T follicular helper cell (primary cell): ENCODE results near the gene ALOX15.
"Not testable (repeated sequence)": the region's sequence is repeated elsewhere in the genome, so short reads cannot be mapped to it uniquely, and the experiment has no call there.

Experiments used
- DNase-seq: peaks from one replicate; pipeline ENCODE4 v3.0.0-alpha.2; 2020; ENCODE audit warnings: low read depth

Gene ALOX15

GRCh38 chr17:4648741-4649140 lies 7.3 kb upstream of the ALOX15 start:
- DNase-seq, result no peak

- DNase-seq, result no peak
Observed at GRCh38 chr17:4645642-4646041, 4.2 kb upstream of the ALOX15 start.

DNA sequence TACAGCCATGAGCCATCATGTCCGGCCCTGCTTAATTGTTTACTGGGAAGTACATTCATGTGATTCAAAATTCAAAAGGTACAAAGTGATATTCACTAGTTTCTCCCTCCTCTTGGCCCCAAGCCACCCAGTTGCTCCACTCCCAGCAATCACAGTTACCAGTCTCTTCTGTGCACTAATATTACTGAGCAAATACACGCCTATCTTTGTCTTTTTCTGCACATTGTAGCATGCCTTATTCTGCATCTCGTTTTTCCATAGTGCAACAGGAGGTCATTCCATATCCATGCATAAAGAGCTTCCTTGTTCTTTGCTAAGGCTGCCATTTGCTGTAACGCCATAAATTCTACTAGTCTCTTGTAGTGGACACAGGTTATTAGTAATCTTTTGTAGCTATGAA lies 2.2 kb upstream of the ALOX15 start:
- DNase-seq, result no peak

DNA sequence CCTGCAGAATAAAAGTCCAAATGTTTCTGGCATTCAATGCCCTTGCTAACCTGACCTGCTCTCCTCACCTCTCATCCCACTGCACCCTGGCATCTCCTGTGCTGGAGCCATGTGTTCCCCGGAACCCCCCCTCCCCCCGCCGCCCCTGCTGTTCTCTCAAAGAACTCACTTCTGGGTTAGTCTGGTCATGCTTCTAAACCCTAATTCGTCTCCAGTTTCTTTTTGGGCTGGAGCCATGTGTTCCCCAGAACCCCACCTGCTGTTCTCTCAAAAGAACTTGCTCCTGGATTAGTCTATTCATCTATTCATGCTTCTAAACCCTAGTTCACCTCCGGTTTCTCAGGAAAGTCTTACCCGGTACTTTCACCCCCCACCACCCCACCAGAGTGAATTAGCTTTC lies 808 bp upstream of the ALOX15 start:
- DNase-seq, result no peak

DNA sequence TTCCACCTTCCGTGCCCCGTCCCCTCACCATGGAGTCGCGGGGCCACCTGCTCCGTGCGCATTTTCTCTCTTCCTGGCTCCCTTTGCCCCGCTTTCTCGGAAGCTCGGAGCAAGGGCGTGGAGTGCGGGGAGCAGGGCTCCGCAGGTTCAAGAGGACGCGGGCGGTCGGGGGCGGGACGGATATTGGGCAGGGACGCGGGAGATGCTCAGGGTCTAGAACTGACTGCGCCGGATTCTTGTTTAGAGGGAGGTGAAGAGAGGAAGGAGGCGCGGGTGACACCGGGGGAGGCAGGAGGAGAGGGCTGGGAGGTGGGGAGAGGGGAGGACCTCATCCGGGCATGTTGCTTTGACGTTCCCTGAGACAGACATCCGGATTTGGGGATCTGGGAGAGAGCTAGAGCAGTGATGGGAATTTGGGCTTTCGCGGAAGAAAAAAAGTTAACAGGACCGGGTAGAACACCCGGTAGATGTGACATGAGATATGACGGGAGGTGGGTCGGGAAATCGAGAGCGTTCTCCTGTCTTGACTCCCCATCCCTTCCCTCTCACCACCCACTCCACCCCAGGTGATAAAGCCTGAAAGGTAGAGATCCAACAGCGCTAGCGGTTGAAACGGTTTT lies 799 bp downstream of the ALOX15 start:
- not testable (repeated sequence) for DNase-seq

DNA sequence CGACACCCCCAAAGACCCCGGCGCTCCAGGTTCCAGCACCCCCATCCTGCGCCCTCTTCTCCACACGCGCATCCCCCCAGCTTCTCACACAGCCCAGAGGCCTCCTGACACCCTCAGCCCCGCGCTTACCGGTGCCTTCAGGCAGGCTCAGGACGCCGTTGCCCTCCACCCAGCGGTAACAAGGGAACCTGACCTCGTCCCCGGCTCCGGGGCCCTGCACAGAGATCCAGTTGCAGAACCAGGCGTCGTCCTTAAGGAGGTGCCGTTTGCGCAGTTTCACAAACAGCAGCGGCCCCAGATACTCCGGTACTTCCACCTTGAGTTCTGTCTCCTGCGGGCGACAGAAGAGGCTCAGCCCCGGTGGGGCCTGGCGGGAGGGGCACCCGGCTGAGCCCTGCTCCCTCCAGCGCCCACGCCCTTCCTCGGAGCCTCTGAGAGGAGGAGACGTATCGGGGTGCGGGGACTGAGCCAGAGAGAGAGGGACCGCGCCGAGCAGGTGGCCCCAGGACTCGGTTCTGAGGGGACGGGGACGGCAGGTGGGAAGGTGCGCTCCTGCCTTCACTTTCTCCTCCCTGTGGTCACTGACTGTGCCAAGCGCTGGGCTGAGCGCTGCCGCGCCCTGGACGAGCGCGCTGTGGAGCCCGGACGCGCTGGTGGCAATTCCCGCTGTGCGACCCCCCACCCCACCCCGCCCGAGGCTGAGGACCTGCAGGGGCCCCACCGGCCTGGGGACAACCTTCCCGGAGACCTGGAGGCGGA lies 2.0 kb downstream of the ALOX15 start:
- DNase-seq, result not testable (repeated sequence)

DNA sequence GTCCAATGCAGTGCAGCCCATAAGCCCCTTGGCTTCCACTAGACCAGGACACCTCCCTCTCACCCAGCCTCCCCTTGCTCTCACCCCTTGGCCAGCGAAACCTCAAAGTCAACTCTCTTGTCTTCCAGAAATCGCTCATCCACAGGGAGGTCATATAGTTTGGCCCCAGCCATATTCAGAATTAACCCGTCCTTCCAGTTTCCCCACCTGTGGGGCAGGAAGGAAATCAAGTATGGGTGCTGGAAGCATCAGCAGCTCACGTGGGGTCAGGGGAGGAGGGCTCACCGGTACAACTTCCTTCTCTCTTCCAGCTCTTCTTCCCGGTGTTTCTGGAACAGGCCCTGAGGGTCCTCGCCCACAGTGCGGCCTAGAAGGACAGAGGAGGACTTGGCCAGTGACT lies 2.7 kb downstream of the ALOX15 start:
- not testable (repeated sequence) for DNase-seq

GRCh38 chr17:4636474-4637100 lies 4.9 kb downstream of the ALOX15 start:
- DNase-seq, result no peak

DNA sequence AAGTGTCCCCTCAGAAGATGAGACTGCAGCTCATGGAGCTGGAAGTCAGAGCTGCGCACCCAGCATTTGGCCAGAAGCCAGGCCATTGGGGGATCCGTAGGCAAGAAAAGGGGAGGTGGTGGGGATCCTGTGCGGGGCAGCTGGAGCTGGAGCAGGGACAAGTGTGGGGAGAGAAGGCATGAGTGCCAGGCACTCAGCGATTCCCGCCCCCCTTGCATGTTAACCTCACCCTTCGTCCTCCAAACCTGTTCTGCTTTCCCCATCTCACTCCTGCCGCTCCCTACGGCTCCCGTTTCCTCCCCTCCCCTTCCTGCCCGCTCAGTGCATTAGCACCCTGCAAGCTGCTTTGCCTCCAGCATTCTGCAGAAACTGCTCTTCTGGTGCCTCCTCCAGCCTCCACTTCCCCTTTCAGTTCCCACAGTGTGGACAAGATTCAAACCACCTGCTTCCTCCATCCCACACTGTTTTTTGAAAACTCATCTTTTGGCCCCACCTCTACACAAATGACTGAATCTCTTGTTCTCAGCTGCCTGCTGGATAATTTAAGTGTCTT lies 5.6 kb downstream of the ALOX15 start:
- DNase-seq, result no peak

GRCh38 chr17:4634976-4635375 lies 6.5 kb downstream of the ALOX15 start:
- no peak for DNase-seq

- DNase-seq, result no peak
Observed at GRCh38 chr17:4633643-4634042, 7.8 kb downstream of the ALOX15 start.

- DNase-seq, result no peak
Observed at GRCh38 chr17:4632581-4632920, 8.9 kb downstream of the ALOX15 start.

GRCh38 chr17:4631836-4632580 lies 9.5 kb downstream of the ALOX15 start:
- no peak for DNase-seq

DNA sequence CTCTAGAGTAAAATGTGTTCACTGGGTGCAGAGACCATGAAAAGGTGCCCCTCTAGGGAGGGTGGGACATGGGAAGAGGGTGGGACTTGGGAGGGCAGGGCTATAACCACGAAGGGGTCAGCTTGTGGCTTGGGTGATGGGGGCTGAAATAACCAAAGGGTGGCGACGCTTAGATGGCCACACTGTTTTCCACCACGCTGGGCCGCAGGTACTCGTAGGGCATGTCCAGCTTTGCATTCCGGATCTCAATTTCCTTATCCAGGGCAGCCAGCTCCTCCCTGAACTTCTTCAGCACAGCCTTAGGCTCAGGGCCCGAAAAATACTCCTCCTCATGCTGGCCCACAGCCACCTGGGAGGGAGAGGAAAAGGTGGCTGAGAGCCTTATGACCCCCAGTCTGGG lies 10.0 kb downstream of the ALOX15 start:
- DNase-seq, result no peak

- no peak for DNase-seq
Observed at GRCh38 chr17:4626734-4627256, 14.7 kb downstream of the ALOX15 start.

DNA sequence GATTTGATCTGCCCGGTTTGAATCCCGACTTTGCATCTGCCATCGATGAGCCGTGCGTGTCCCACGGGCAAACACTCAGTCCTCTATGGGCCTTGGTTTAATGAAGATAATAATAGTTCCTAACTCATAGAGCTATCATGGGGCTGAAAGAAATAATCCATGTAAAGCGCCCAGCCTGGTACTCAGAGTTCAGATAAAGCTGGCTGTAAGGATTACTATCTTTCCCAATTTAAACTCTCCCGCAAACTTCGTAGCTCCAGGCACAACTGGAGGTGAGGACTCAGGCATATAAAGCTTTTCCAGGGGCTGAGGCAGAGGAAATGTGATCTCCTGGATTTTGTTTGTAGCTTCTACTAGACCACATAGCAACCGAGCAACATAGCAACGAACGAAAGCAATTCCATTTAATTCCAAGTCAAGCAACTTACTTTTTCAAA lies 16.3 kb downstream of the ALOX15 start:
- DNase-seq, result no peak

DNA sequence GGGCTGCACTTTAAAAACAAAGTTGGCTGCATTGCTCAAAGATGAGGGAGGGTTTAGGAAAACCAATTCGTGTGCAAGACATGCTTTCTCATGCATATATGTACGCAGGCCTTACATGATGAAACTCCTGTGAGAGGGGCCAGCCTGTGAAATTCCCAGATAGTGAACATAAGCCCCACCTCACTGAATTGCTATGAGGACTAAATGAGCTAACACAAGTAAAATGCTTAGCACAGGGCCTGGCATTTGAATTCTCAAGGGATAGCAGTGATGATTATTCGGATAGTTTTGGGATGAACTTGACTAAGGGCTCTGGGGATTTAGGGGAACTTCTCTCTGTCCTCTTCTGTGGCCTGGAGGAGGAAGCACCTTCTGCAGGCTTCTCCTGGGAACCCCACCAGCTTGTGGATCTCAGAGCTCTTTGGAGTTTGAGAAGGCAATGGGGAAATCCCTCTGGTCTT lies 17.0 kb downstream of the ALOX15 start:
- not testable (repeated sequence) for DNase-seq

GRCh38 chr17:4623249-4623648 lies 18.2 kb downstream of the ALOX15 start:
- DNase-seq, result no peak

DNA sequence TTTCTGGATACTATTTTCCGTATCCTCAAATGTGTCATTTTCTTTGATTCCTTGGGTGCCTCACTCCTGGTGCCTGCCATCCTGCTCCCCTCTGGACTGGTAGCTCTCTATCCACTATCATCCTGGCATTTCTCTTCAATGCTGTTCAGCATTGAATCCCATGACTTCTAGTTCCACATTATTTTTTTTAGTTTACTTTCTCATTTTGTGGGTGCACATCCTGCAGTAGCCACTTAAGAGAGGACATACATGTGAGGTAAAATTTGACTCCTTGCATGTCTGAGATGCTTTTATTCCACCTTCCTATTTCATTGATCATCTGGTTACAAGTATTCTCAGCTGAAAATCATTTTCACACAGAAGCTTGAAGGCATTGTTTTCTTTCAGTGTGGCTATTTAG lies 19.1 kb downstream of the ALOX15 start:
- DNase-seq, result no peak

DNA sequence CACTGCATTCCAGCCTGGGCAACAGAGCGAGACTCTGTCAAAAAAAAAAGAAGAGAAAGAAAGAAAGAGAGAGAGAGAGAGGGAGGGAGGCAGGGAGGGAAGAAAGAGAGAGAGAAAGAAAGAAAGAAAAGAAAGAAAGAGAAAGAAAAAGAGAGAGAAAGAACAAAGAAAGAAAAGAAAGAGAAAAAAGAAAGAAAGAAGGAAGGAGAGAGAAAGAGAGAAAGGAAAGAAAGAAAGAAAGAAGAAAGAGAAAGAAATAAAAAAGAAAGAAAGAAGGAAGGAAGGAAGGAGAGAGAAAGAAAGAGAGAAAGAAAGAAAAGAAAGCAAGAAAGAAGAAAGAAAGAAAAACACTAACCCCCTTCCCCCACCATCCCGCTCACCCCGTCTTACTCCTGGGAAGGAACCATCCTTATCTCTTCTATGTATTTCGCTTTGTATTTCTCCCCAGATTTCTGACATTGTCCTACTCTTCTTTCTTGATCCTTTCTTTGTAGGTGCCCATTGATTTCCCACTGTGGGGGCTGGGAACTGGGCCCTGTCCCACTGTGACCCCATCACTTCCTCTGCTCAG lies 20.9 kb downstream of the ALOX15 start:
- no peak for DNase-seq

GRCh38 chr17:4617590-4618351 lies 23.7 kb downstream of the ALOX15 start:
- no peak for DNase-seq
